NCI-H2227 treated with DMSO at 0.1 percent for 48 hours (cell line): ENCODE measurements around the gene FARP1.

Source experiments
- DNase-seq: peaks from one replicate; lab custom pipeline; 2025; lab: John Stamatoyannopoulos, UW

FARP1 gene

DNA sequence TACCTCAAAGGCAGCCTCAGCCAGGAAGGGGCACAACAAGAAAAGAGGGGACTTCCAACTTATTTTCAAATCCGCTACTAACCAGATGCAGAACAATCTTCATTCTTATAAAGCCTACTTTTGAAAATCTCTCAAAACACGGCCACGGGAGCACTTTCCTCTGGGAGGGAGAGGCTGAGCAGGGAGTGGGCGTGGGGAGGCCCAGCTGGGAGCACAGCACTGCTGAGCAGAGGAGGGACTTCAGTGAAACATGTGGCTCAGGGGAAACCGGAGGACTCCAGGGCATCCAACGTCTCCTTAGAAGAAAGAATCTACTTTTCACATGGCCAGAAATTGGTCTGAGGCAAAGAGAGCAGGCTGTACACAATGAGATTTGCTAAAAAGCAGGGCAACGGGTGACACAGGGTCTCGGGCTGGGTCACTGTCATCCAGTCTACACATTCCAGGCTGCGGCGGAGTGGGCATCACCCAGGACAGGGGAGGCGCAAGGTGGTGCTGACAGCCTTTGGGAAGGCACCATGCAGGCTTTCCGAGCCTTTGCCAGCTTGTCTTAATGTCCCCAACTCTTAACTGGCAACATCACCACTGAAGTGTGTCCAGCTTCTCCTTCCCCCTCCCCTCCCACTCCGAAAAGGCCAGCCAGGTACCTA, 317.0 kb downstream of the FARP1 start:
- DNase-seq, result no peak

DNA sequence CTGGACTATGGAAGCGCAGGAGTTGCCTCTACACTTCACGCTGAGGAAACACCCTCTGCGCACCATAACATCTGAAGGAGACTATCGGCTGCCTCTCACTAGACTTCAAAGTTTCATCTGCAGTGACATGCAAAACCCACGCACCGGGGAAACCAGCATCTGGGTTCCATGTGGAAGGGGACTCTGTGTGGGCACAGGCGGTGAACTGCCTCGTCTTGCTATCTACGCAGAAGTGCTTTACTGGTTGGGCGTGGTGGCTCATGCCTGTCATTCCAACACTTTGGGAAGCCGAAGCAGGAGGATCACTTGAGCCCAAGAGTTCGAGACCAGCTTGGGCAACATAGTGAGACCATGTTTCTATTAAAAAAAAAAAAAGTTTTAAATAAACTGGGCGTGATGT, 317.6 kb downstream of the FARP1 start:
- DNase-seq, result no peak

DNA sequence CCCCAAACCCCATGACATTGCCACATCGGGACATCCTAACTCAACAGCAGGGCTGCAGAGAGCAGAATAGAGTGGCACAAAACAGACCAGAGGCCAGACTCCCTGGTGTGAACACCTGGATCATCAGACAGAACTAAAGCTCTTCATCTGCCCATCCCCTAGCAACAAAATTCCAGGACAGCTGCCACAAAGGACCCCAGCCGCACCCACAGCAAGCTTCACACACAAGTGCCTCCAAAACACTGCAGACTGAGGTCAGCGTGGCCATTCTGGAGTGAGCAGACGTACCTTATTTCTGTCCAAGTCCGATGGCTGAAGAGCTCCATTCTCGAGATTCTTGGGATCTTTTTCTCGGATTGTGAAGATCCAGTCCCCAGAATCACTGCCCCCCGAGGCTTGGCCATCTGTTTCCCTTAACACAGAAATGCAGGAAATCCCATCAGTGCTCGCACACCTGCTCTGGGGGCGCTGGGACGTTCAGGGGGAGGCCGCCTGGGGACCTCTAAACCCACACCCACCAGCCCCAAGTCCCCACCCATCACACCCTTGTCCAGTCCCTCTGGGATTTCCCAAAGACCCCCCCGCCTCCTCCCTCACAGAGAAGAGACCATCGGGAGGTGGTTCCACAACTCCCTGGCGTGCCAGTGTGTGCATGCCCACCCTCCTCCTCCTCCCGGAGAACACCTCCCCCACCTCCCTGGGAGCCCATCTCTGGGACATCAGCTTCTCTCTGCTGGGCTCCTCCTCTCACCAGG, 318.8 kb downstream of the FARP1 start:
- DNase-seq, result no peak

DNA sequence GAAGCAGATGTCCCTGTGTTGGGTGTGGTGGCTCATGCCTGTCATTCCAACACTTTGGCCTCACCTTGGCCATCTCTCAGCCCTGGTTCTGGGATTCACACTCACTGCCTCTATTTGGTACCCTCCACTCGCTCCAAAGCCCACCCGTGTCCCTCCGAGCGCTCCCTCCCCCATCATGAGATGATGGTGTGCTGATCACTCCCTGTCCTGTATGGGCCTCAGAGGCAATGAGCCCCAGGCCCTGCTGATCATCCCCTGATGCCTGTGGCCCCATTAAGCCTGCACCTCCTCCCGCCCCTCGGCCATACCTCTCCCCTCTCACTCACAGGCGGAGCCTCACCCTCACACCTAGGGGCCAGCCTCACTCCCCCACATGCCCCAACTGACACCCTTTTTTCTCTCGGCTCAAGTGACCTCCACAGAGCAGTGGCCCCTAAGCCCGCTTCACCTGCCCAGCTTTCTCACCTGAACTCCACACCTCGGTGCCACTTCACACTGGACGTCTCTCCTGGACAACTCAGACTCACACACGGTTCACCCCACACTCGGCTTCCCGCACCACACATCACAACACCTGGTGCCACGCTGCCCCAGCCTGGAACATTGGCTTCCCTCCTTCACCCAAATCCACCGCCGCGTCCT, 319.5 kb downstream of the FARP1 start:
- DNase-seq, result no peak

DNA sequence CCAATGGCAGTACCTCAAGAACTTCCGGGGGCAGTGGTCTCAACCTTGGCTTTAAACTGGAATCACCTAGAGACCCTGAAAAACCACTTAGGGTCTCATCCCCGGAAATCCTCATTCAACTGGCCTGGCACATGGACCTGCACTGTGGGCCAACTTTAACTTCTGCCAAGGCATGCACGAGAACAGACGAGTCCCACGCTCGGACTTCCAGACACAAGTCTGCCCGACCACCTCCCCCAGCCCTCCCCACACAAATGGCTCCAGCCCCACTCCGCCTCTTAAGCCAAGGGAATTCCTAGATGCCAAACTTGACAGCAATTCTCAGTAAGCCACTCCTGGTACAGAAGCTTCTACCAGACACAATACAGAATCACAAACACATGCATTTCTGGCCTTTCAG, 320.1 kb downstream of the FARP1 start:
- DNase-seq, result no peak

DNA sequence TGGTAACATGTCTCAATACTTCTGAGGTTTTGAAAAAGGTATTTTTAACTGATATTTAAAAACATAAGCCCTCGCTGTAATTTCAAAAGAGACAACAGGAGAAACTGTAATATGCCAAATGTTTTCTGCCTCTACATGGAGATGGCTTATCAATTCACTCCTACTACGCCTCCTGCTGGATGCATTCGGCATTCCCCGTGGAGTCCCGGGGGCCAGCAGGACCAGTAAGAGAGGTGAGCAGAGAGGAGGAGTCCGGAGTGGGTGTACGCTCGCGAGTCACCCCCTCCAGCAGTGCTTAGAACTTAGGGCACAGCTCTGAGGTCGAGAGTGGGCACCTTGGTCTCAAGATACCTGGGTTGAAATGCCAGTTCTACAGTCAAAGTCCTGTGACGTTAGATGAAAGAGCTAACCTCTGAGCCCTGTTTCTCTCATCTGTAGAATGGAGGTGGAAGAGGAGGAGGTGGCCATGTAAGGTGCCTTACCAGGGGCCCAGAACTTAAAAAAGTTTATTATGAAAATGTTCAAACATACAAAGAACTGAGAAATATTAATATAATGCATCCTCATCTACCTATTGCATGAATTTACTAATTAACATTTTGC, 323.8 kb downstream of the FARP1 start:
- no peak for DNase-seq

DNA sequence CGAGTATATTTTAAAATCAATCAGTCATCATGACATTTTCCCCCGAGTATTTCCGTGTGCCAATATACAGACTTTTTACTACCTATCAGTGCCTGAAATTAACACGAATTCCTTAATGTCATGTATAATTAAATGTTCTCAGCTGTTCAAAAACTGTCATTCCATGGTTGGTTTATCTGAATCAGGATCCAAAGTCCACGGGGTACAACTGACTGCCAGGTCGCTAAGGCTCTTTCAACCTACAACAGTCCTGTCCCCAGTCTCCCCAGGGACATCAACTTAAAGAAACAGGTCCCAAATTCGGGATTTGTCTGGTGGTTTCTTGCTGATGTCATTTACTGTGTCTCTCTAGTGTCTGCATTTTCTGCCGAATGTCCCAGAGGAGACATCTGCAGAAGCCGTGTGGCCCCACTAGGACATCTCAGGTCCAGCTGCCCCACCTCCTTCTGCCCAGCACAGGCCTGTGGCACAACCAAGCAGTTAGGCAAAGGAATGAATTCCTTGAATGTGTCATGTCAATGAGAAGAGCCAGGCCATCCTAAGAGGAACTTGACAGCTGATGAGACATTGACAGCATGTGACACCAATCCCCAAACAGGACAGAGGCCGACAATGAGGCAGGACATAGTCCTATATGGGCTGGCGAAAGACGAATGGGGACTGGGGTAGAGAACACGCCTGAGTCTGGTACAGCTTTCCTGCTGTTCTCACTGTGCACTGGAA, 324.5 kb downstream of the FARP1 start:
- no peak for DNase-seq

DNA sequence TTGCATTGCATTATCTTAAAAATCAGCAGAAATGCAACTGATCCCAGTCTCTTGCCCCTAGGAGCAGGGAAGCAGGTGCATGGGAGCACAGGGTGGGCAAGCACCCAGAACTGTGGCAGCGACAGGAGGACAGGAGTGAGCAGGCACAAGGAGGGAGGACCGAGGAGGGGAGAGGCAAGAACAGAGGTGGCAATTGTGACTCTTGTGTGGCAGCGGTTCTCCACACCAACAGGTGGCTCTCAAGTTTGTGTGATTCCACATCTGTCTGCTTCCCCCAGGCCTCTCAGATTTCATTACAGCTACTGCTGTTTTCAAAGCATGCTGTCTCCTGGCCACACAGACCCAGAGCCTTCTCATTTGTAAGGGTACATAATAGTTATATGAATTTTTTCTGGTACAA, 325.5 kb downstream of the FARP1 start:
- DNase-seq, result no peak

DNA sequence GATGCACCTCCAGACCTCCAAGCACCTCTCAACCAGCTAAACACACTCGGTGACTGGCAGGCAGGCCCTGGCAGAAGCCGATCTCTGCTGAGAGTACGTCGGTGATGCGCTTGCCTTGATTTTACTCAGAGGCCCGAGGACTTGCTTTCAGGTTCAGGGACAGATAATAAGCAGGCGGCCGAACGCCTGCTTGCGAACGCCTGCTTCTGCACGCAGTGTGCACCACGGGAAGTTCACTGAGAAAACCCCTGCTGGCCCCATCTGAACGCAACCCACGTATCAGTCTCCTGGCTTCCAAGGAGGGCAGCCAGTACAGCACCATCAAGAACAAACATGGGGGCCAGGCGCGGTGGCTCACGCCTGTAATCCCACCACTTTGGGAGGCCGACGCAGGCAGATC, 326.0 kb downstream of the FARP1 start:
- DNase-seq, result no peak

DNA sequence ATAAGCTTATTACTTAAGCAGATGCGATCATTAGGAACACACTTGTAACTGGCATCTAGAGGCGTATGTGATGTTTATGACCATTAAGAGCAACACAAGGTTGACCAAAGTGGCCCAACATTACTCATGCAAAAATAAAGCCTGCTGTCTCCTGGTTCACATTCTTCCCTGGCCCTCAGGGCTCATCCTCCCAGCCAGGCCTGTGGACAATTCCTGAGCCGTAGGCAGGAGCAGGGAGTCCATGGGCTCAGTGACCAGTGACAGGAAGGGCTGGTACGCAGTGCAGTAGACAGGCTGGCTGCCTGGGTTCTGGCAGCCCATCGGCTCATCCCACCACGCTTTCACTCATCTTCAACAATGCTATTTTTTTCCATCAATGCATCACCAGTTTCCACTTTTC, 328.0 kb downstream of the FARP1 start:
- DNase-seq, result no peak

DNA sequence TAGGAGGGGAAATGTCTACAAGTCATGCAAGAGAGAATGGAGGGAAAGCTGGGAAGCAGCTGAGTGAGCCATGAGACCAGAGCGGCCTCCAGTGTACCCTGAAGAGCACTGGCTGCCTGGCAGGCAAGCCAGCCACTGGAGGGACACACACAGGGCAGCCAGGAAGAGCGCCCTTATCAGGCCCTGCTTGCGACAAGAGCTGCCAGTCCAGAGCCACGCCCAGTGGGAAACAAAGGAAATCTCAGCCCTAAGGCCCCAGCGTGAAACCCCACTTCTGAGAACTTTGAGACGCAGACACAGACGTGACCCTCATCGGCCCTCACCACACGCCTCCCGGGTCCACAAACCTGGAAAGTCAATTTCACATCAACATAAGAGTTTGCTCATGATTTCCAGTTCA, 329.0 kb downstream of the FARP1 start:
- no peak for DNase-seq

DNA sequence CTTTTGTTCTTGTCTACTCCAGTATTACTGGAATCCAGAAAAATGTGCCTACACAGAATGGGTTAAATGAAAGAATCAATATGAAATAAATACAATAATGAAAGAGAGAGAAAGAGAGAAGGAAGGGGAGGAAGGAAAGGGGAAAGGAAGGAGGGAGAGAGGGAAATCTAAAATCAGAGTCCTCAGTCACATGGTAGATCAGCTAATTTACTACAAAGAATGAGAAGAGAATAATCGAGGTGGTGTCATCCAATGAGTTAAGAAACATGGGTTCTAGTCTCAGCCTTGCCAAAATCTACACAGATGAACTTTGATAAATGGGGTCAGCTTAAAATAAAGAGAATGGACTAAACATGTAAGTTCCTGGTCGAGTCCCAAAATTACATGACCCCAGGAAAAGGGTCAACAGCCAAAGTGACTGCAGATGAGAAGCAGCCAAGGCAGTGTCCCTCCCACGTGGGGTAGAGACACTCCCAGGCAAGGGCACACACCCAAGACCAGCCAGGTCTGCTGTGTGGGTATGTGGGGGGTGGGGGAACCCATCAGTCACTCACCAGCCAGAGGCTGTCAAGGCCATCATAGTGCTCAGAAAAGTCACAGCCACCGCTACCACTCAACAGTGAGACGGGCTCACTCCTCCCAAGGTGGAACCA, 330.4 kb downstream of the FARP1 start:
- DNase-seq, result no peak

DNA sequence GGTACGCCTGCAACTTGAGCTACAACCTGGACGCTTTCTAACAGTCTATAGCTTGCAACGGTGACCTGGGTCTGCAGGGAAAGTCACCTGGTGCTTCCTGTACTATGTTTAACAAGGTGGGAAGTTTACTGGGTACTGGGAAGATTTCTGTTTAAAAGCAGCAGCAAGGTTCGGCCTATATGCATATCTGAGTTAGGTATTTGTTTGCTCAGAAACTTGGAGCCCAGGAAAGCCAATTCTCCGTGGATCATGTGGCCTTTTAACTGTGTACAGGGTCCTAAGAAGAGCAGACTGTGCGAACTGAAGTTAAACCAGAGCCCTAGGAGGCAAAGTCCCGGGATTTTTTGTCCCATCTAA, 330.9 kb downstream of the FARP1 start:
- no peak for DNase-seq

DNA sequence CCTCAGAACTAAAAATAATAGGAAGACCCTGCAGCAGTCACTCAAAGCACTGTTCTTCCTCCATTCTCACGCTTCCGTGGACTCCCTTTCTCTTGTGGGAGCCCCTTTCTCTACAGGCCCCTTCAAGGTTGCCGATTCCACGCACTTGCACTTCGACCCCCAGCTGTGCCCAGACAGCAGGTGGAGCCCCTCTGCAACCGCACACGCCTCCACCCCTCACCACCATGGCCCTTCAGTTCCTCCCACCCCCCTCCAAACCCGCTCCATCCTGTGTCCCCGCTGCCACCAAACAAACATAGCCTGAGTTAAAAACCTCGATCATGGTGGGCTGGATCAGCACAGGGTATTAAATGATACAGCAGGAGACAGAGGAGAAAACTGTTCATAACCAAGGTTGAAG, 331.4 kb downstream of the FARP1 start:
- DNase-seq, result no peak

DNA sequence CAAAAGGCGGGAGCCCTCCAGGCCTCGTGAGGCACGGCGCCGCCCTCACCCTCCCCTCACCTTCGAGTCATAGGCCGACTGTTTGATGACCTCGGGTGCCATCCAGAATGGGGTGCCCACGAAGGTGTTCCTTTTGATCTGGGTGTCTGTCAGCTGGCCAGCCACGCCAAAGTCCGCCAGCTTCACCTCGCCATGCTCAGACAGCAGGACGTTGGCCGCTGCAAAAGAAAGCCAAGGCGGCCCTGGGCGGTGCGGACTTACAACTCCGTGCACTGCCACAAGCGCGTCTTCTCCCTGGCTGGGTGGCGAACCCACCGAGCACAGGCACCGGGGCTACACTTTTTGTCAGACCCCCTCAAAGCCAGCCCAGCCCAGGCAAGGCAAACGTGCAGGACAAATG, 331.9 kb downstream of the FARP1 start:
- no peak for DNase-seq

DNA sequence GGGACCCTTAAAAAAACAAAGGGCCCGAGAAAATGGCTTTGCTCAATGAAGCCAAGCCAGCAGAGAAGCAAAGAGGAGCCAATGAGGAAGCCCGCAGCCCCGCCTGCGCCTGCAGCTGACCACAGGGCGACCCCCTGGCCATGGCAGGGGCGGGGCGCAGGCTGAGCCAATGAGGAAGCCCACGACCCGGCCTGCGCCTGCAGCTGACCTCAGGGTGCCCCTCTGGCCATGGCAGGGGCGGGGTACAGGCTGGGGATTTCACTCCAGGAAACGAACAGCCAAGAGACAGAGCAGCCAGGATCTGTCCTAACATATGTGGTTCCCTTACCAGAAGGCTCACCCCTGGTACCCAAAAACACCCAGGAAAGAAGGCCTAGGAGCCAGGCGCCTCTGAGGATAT, 332.6 kb downstream of the FARP1 start:
- DNase-seq, result no peak

DNA sequence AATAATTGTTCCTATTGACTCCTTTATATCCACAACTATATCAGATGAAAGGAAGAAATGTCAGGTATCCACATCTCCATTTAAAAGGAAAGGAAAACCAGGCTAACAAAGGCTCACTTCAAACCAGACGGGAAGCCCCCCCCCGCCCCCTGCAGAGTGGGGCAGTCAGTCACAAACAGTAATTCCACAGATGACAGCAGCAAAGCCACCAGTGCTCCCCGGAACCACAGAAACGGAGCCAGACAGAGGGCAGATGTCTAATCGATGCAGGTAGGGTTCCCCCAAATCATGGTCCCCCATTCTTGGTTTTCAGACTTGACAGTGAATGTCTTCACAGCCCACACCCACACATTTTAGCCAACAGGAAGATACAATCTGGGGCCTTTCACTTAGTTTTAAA, 333.2 kb downstream of the FARP1 start:
- DNase-seq, result no peak

DNA sequence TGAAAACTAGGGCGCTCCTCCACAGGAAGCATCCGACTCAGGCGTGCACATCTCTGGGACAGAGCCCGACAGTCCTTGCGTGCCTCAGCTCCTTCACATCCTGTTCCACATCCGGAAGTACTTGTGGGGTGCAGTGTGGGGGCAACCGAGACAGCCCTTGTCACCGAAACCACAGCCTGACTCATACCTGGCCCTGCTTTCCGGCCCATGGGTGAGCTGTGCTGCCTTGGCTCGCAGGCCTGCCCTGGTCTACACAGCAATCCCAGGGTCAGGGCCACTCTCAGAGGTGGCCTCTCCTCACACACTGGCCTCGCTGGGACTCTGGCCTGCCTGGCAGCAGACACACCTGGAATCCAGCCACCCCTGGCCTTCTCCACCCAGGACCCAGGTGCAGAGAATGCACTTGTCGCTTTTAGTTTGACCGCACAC, 333.7 kb downstream of the FARP1 start:
- DNase-seq, result no peak

DNA sequence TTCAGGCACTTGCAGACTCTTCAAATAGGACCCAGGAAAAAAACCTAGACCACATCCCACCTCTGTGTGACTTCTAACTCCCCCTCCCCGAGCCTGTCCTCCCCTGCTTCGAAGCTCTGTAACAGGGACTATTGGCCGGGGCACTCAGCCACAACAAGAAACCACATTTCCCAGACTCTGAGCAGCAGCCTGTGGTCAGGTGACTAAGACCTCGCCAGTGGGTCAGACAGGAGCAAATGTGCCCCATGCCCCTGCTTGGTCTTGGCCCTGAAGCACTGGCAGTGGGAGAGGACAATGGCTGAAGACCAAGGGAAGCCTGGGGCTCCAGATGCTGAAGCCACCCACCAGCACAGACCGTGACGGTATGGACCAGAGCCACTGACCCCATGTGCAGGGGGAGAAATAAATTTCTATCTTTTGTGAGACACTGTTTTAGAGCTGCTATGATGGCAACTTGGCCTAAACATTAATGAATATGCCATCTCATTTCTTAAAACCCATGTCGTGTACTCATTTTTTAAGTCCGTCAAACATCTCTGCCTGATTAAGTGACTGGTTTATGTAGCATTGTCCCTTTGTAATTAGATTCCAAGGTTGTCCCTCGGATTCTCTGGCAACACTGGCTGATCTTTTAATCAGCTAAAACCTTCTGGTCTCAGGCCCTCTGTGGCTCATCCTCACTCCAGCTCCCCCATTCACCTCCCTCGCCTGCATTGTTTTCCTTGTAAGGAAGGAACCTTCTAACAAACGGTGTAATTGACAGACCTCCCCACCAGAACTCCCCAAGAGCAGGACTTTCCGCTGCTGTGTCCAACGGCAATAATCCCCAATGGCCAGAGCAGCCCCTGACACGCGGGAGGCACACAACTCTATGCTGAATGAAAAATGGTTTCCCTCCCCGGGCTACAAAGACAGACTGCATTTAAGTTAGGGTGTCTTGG, 335.6 kb downstream of the FARP1 start:
- no peak for DNase-seq

DNA sequence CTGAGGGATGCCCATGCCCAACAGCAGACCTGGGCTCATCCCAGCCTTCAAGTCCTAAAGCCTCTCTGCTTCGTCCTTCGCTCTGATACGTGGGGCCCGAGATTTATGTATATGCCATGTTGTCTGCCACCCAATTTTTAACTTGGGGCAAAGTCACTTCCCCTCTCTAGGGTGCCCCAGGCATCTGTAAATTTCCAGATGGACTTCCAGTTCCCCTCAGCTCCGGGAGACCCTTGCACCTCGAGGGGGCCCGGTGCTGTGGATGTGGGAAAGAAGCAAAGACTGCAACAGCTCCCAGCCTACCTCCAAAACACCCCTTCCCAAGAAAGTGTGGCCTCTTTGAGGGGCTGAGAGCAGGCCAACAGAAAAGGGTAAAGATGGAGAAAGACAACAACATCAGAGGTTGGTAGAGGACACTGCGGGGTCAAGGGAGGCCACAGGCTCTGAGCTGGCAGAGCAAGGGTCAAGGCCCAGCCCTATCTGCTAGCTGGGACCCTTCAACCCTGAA, 336.7 kb downstream of the FARP1 start:
- DNase-seq, result no peak
